Measurements from ENCODE around the gene IDS. TPM values are rescaled to one million over a fixed set of nuclear protein-coding genes. Genes with fewer than 3 reads are reported as not detected.
"Not testable (repeated sequence)": the region's sequence is repeated elsewhere in the genome, so short reads cannot be mapped to it uniquely, and the experiment has no call there.

Gene IDS, protein sequence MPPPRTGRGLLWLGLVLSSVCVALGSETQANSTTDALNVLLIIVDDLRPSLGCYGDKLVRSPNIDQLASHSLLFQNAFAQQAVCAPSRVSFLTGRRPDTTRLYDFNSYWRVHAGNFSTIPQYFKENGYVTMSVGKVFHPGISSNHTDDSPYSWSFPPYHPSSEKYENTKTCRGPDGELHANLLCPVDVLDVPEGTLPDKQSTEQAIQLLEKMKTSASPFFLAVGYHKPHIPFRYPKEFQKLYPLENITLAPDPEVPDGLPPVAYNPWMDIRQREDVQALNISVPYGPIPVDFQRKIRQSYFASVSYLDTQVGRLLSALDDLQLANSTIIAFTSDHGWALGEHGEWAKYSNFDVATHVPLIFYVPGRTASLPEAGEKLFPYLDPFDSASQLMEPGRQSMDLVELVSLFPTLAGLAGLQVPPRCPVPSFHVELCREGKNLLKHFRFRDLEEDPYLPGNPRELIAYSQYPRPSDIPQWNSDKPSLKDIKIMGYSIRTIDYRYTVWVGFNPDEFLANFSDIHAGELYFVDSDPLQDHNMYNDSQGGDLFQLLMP
- total RNA-seq: 120 TPM

DNA sequence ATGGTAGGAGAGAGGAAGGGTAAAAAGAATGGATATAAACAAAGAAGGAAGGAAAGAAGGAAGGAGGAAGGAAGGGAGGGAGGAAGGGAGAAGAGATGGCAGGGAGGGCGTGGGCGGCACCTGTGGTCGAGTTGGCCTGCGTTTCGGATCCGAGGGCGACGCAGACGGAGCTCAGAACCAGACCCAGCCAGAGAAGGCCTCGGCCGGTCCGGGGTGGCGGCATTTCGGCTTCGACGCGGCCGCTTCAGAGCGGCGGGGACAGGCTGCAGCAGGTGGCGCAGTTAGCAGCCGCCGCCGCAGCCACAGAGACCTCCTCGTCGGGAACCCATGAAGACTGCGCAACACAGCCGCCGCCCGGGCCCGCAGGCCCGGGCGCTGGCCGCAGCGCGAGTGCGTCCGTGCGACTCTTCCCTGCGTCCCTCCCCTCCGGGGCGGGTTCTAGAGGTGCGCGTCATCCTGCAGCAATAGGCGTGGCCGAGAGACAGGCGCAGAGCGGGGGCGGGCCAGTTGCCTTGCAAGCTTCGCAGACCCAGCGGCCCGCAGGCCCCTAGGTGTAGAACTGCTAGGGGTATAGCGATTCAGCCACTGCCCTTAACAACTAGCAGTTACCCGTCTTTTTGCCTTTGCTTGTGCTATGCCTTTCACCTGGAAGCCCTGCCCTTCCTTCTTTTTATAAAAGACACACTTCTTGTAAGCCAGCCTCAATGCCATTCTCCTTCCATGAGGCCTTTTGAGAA lies at the start of gene IDS:
Gene IDS, minus strand, starts transcription at position 392 of the 737 bp plus-strand sequence. Its CDS starts 169 bp downstream, at position 223.
- peak; percentile 57 to 92 (median 86) for DNase-seq (ENCODE audit: low read depth in 2 of 3, low spot score in 2 of 3)

DNA sequence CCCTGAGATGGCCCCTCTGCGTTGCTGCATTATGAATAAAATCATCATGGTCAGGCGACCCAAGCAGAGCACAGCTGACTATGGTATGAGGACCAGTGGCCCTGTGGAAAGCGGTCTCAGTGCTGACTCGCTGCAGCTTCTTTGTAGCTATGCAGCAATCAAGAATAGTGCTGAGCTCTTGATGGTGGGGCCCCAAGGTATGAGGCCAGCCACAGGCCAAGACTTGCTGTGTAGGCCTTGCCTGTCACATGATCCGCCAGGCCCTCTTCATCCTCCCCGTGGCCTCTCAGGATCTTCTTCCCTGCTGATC lies 46.8 kb upstream of the IDS start:
- DNase-seq (ENCODE audit: low read depth in 2 of 3, low spot score in 2 of 3): not testable (repeated sequence)

DNA sequence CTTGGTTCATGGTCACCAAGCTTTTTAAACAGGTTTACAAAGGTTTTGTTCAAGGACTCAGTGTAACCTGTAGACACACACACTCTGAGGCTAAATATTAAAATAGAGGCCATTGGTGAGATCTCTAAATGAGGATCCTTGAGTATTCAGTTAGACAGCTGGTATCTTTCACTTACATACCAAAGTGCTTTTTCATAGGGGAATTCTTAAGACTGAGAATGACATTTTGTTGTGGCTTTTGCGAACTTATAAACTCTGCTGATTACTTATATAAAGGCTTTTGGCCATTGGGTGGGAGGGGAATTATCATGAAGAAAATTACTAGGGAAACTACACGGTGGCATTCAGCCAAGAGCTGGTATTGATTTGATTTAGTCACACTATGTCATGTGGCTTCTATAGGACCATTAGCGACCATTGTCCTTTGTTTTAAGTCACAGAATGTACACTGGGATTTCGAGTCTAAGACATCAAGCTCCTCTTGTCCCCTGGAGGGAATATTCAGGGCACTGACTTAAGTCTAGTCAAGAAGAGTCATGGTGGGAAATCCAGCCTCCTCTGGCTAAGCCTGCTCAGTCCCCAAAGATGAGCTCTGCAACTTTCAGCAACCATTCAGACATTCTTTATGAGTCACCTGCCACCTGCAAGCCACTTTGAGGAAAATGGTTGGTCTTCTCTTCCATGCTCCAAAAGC lies 46.3 kb upstream of the IDS start:
- DNase-seq (ENCODE audit: low read depth in 2 of 3, low spot score in 2 of 3): not testable (repeated sequence)

DNA sequence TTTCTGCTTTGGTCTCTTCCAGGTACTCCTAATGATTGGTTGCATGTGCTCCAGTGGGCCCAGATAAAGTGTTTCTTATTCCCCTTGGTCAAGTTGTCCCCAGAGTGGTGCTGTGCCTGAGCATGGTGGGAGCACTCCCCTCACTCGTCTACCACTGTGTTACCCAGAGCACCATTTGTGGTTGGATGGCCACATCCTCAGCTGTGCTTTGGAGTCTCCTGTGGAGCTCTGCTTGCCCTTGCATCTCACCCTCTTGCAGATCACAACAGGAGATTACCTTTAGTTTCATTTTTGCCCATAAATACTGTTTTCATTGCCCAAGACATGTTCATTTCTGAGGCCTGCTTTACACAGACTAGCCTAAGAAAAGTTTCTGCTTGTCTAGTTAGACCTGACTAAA lies 45.3 kb upstream of the IDS start:
- not testable (repeated sequence) for DNase-seq (ENCODE audit: low read depth in 2 of 3, low spot score in 2 of 3)

DNA sequence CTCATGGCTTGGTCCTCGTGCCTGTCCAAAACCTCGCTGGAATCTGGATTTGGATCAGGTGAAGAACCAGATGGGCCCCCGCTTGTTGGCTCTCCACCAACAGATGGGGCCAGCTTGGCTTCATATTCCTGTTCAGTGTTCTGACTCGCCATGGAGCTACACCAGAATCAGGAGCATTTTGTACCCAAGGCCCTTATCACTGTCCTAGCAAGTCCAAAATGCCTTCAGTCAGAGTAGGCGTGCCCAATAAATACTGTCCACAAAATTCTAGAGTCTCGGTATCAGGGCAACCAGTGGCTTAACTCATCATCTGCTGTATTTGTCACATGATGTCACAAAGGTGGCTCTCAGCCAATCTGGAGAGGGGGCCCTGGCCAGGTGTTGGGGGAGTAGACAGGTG lies 44.6 kb upstream of the IDS start, which contains the start of gene HSFX3:
Gene HSFX3, minus strand, starts transcription at position 224 of the 400 bp plus-strand sequence. Its CDS starts 72 bp downstream, at position 152.
- DNase-seq (ENCODE audit: low read depth in 2 of 3, low spot score in 2 of 3): not testable (repeated sequence)

DNA sequence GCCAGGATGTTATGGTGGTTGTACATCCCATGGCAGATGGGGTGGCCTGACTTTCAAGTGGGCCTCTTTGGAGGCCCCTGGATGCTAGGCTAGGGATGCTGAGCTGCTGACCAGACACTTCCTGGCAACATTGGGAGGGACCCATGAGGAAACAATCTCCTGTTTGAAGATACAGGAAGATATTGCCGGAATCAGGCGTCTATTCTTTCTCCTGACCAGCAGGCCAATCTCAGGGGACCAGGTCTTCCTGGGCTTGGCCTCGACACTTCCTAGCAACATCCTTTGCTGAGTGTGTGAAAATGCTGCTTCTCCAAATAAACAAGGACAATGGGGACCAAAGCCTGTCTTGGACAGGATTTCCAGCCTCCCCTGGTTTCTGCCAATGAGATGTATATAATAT lies 42.7 kb upstream of the IDS start:
- not testable (repeated sequence) for DNase-seq (ENCODE audit: low read depth in 2 of 3, low spot score in 2 of 3)

DNA sequence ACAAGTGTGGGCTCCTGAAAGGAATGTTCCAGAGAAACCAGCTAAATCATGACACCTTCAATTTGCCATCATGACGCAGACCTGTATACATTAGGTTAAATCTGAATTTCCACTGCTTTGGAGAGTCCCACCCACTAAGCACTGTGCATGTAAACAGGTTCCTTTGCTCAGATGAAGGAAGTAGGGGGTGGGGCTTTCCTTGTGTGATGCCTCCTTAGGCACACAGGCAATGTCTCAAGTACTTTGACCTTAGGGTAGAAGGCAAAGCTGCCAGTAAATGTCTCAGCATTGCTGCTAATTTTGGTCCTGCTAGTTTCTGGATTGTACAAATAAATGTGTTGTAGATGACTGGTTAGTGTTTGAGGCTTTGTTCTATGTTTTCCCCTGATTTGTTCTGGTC lies 41.9 kb upstream of the IDS start:
- not testable (repeated sequence) for DNase-seq (ENCODE audit: low read depth in 2 of 3, low spot score in 2 of 3)

DNA sequence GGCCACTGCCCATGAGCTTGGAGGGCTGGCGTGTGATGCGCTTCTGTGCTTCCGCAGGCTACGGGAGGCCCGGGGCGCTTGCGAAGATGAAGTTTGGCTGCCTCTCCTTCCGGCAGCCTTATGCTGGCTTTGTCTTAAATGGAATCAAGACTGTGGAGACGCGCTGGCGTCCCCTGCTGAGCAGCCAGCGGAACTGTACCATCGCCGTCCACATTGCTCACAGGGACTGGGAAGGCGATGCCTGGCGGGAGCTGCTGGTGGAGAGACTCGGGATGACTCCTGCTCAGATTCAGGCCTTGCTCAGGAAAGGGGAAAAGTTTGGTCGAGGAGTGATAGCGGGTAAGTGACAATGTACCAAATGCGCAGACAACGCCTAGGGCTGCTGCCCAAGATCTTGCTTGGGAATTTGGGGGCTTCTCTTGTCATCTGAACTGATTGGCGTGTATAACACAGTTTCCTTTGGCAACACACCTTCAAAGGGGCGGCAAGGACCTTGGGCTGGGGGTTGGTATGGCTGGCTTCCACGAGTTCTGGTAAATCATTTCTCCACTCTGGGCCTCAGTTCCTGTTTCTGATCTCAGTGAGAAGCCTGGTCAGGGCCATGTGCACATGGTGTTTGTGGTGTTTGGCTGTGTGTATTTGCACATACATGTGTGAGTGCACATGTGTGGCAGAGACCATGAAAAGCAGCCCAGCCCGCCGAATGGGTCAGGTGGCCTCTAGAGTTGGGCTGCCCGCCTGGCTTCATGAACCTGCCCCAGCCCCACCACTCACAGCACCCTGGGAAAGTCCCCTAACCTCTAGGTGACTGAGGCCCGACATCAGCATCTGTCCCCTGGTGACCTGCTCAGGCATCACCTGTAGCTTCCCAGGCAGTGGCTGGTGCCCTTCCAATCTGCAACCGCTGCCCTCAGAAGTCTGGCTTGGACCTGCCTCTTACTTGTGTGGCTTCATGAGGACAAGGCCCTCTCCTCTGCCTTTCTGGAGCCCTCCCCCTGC lies 40.7 kb upstream of the IDS start:
- not testable (repeated sequence) for DNase-seq (ENCODE audit: low read depth in 2 of 3, low spot score in 2 of 3)

DNA sequence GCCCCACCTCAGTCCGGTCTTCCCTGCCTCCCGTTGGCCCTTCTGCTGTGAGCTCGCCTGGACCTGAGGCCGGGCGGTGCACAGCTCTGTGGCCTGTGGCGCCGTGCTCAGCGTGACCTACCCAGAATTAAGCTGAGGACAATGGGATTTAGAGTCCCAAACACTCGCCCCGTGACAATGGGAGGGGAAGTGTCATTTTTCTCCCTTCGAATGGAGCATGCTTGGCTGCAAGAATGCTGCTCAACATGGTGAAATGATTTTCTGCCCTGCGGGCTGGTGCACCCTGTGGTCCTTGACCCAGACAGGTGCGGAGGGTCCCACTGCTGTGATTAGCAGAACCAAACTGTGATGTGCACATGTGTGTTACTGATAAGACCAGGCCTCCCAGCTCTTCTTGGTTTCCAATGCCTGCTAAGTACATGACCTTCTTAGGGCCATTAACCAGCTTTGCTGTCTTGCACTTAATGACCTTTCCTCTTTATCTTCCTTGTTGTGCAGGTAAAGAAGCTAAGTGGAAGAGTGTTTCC lies 36.5 kb upstream of the IDS start:
- peak in 1 of 3 donors; percentile 5 for DNase-seq (ENCODE audit: low read depth in 2 of 3, low spot score in 2 of 3)

DNA sequence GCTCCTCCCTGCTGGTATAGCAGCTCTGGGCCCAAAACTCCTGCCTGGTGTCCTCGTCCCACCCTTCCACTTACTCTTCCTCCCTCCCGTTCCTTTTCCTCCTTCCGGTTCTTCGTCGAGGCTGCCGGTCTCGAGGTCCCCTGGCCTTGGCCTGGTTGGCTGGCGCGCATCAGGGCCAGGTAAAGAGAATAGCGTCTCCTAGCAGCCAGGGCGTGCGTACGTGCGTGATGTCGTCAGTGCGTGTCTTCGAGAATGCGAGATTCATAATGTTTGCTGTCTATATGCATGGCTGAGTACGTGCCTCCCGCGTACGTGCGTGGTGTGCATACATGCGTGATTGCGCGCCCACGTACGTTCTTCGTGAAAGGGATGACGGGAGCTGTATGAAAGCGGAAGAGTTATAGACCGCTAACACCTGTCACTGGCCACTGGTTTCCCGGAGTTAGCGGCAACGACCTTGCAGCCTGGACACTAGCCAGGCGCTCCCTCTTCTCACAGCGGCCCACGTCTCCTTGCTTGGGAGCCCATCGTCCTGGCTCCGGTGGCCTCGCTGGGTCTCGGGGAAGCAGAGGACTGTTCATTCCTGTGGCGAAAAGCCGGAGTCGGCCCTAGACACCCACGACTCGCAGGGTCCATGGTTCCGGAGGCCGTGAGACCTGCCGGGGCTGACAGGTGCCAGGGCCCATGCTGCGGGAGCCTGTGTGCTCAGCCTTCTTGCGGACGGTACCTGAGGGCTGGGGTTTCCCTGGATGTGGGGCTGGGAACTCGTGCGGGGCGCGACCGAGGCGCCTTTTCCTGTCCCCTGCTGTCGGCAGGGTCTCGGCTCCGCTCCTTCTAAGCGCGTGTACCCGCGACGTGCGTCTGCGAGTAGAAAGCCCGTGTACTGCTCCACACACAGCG lies 35.8 kb upstream of the IDS start, which contains the start of gene EOLA1:
Gene EOLA1, plus strand, starts transcription at position 392 of the 900 bp plus-strand sequence. CDS start 4,619 bp downstream, outside the sequence.
- DNase-seq (ENCODE audit: low read depth in 2 of 3, low spot score in 2 of 3): peak; percentile 69 to 92 (median 87)

DNA sequence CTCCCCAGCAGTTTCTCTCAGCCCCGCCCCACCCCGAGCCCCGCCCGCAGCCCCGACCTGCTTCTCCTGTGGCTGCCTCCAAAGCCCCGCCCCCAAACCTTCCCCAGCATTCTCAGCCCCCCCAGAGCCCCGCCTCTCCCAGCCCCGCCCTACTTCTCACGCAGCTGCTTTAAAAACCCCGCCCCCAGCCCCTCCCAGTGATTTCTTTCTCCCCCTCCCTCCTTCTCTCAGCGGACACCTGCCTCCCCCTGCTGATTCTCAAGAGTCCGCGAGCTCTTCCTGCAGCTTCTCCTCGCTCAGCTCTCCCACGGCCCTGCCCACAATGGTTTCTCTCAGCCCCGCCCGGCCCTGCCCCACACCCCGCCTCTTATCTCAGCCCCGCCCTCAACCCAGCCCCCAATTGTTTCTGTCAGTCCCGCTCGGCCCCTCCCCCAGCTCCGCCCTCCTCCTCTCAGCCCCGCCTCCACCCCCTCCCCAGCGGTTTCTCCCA lies 35.1 kb upstream of the IDS start:
- peak; percentile 68 to 93 (median 86) for DNase-seq (ENCODE audit: low read depth in 2 of 3, low spot score in 2 of 3)

DNA sequence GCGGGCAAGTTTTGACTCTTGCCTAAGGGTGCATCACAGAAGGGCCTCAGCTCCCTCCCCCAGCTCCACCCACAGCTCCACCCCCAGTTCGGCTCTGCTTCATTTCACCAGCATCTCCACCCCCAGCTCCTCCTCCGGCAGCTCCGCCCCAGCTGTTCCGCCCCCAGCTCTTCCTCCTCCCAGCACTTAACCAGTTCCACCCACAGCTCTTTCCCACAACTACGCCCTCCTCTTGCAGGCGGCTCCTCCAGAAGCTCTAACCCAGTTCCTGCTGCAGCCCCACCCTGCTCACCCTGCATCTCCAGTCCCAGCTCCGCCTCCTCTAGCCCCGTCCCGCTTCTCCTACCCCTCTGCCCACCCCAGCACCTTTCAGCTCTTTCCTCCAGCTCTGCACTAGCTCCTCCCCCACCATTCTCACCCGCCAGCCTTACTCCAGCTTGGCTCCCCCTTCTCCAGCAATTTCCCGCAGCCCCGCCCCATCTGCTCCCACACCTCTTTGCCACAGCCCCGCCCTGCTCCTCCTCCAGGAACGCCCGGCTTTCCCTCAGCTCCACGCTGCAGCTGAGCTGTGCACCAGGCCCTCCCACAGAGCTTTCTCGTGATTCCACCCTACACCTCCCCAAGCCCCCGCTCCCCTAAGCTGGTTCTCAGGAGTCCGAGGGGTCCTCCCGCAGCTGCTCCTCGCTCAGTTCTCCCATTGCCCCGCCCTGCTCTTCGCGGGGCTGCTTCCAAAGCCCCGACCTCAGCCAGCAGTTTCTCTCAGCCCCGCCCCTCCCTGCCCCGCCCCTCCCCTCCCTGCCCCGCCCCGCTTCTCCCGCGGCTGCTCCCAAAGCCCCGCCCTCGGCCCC lies 34.4 kb upstream of the IDS start:
- peak; percentile 54 to 93 (median 88) for DNase-seq (ENCODE audit: low read depth in 2 of 3, low spot score in 2 of 3)

DNA sequence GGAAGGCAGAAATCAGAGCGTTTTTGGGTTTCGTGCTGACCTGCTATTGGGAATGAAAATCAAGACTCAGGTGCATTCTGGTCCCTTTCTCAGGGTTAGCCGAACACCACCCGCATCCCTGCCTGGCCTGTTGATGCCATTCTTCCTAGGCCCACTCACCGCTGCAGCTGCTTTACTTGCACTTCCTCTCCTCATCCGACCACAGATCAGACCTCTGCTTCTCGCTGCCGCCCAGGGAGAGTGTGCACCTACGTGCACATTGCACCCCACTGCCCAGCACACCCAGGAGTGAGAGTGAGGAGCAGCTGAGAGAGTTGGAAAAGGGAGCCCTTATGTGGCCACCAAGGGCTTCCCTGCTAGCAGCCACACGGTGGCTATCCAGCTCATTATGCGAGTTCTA lies 32.4 kb upstream of the IDS start:
- not testable (repeated sequence) for DNase-seq (ENCODE audit: low read depth in 2 of 3, low spot score in 2 of 3)

DNA sequence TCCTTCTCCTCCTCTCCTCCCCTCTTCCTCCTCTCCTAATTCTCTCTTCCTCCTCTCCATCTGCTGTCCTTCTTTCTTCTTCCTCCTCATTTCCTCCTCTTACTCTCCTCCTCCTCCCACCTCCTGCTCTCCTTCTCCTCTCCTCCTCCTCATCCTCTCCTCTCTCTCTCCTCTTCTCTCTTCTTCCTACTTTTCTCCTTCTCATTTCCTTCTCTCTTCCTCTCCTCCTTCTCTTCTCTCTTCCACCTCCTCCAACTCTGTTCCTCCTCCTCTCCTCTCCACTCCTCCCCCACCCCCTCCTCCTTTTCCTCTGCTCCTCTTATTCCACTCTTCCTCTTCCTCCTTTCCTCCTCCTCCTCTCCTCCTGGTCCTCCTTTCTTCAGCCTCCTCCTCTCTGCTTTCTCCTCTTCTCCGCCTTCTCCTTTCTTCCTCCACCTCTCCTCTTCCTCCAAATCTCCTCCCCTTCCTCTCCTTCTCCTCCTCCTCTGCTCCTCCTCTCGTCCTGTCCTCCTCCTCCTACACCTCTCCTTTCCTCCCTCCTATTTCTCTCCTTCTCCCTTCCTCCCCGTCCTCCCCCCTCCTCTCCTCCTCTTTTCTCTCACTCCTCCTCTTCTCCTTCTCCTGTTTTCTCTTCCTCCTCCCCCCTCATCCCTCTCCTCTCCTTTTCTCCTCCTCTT lies 30.0 kb upstream of the IDS start:
- not testable (repeated sequence) for DNase-seq (ENCODE audit: low read depth in 2 of 3, low spot score in 2 of 3)

DNA sequence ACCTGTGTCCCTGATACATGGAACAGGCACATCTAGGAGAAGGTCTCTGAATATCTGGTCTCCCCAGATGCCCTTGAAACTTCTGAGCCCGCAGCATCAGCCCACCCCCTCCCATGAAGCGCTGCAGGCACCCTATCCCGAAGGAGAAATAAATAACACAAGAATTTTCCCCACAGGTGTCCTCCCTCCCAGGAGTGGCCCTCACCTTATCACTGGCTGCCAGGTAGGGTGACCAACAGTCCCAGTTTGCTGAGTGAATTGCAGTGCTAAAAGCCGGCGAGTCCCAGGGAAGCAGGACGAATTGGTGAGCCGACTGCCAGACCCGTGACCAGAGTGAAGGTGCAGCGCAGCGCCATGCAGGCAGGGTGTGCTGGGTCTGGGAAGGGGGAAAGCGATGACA lies 28.9 kb upstream of the IDS start:
- DNase-seq (ENCODE audit: low read depth in 2 of 3, low spot score in 2 of 3): not testable (repeated sequence)

DNA sequence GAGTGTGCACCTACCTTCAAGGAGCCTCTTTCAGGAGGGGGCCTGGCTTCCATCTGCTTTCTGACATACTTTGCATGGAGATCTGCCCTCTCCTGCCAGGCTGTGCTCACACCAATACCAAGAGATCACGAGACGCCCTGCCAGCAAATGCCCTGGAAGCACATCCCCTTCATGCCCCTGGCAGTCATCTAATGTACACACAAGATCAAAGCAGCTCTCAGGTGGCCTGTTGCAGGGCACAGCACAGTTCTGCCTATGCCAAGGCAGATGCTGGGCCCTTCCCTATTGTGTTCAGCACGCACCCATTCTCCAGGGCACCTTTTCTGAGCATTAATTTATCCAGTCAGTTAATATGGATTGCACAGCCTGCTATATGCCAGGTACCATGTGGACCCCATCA lies 27.8 kb upstream of the IDS start:
- DNase-seq (ENCODE audit: low read depth in 2 of 3, low spot score in 2 of 3): not testable (repeated sequence)

DNA sequence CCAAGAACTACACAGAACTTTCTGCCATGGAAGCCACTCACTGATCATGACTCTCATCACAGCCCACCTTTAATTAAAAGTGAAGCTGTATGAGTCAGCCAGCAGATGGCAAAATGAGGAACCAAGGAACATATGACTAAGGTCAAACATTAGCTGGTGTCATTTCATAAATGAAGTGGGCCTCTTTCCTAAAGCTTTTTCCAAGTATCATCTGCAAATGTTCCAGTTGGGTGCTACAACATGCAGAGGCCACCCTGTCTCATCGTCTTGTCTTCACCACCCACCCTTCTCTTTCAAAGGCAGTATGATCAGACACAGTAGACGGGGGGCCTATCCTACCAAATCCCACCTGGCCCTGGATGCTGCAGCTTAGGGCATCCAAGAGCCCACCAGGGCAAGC lies 26.5 kb upstream of the IDS start:
- DNase-seq (ENCODE audit: low read depth in 2 of 3, low spot score in 2 of 3): peak in 2 of 3 donors; percentile 47 to 66
